Activated CD4-positive, alpha-beta T cell treated with anti-CD3 and anti-CD28 coated beads, Interleukin-2, amount 50 U/mL, for 4 hours (primary cell): Measurements from ENCODE around the gene TGFBR2.

ENCODE experiments used
- DNase-seq, 2 experiments: peaks; one replicate each; pipeline ENCODE4 v3.0.0-alpha.2; 2020

The TGFBR2 gene

DNA sequence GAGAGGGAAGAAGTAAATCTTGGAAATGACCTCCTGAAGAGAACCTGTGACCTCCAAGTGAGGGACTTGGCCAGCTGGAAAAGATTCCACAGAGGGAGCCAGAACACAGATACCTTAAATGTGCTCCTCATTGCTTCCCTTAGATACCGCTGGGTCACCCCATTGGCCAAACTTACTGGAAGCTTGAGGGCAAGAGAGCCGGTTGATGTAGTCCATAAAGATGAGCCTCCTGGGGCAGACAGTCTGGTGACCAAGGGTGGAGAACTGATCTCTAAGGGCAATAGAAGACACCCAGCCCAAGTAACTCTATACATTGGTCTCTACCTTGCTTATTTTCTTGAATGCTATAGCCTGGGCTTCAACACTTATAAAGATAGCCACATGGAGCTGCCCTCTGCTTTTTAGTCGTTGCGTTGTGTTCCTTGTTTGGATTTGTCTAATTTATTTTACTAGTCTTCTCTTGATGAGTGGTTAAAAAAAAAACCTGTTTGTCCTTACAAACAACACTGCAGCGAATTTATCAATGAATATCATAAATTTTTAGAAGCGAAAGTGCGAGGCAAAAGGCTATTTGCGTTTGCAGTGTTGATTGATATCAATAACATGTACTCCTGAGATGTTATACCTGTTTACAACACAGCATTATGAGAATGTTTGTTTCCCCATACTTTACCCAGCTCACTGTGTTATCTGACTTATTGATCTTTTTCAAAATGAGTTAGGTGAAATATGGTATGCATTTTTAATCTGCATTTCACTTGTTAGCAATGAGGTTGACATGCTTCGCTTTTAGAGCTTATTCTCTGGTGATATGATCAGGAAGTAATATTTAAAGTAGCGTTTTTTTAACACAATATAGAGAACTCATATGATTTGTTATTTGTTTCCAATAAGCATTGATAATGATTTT lies 31.2 kb downstream of the TGFBR2 start:
- no peak for DNase-seq

DNA sequence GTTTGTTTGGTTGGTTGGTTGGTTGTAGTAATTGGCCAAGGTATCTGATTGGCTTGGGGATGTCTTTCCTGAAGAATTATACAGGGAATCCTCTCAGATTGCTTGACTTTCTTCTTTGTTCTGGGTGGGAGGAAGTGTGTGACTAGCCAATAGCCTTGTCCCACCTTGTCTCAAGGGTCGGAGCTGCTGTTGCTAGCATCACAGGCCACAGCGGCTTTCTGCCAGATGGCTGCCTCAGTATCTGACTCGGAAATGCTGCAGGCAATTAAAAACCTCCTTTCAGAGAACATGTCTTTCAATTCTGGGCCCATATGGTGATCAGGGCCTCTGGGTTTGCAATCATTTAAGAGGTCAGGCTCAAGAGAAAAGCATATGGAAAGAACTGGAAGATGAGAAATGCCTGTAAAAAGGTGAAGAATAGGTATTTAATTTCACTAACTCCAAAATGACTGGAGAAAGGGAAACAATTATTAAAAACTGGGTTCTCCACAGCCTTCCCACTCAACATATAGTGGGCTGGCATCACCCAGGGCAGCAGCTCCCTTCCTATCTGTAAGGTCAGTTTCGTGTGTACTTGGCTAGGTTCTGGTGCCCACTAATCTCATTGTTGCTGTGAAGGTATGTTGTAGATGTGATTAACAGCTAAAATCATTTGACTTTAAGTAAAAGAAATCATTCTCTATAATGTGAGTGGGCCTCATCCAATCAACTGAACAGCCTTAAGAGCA lies 32.4 kb downstream of the TGFBR2 start:
- no peak for DNase-seq

GRCh38 chr3:30639937-30640336 lies 33.5 kb downstream of the TGFBR2 start:
- DNase-seq = no peak

DNA sequence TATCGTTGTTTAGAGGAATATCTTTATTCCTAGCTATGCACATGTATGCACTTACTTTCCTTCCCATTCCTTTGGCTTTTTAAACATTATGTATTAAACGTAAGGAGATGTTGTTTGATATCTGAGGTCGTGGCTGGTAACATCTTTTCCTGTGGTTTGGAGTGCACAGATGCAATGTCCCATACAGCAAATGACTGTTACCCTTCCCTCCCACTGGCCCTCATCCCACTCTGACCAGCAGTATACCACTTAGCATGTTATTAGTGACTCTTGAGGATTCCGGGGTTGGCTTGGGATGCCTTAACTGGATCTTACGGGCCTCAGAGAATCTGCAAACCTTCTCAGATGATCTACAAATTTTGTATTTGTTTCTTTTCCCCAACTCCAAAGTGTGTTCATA lies 34.5 kb downstream of the TGFBR2 start:
- DNase-seq = no peak

DNA sequence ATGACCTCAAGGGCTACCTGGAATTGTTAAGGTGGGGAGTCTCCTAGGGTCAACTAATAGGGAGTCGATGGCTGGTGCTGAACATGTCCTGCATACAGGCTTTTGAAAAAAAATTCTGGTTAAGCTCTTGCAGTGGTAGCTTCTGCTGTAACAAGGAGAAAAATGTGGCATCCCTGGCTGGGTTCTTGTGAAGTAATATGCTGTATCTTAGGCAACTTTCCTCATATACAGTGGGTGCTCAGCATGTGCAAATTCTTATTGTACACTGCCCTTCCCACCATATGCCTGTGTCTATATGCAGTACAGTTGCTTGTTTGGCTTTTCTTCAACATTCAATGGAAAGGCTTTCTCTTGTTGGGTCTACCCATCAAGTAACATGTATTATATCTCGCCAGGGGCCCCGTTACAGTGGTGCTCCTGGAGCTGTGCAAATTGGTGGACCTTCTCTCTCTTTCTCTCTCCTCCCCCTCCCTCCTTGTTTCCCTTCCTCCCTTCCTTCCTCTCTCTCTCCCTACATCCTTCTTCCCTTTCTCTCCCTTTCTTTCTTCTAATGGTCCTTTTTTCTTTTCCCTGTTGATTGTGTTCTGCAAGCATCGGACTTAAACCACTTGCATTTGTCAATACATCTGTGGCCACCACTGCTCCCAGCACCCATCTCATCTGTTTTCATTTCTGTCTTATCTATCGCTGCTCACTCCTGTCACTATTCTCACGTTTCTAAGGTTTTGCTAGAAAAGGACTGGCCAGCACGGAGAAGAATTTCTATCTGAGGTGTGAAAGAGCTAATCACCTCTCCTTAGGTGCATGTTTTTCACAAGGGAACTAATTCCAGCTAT lies 35.2 kb downstream of the TGFBR2 start:
- no peak for DNase-seq

DNA sequence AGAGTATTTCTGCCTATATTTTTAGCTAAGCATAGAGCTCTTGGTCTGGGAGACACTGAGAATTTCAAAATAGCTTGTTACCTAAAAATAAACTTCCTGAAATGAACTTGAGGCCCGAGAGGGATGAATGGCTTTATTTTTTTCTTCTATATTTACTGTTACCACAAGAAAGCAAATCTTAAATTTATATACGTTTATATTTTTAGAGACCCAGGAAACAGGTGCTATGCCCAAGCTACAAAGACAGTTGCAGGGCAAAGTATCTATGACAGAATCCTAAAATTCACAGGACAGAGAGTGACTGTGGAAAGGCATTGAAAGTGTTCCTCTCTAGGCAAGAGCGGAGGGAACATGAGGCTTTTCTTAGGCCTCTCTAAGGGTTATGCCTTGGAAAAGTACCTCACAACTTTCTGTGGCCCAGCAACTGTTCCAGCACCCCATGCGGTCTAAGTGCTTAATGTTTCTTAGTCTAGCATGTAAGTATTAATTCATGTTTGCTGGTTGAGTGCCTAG lies 36.5 kb downstream of the TGFBR2 start:
- DNase-seq = no peak

GRCh38 chr3:30643763-30644462 lies 37.5 kb downstream of the TGFBR2 start:
- DNase-seq = peak; percentile 39 to 42

DNA sequence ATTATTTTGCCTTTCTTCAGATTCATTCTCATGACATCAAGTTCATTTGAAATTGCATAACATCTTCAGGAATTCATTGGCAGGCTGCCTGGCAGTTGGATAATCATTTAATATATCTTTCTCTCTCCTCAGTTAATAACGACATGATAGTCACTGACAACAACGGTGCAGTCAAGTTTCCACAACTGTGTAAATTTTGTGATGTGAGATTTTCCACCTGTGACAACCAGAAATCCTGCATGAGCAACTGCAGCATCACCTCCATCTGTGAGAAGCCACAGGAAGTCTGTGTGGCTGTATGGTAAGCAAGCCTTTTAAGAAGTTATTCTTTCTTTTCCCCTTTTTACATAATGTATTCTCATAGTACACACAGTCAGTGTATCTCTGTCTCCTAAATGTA lies 38.2 kb downstream of the TGFBR2 start:
- peak; percentile 46 to 57 for DNase-seq

- no peak for DNase-seq
Observed at GRCh38 chr3:30645077-30645476, 38.7 kb downstream of the TGFBR2 start.

DNA sequence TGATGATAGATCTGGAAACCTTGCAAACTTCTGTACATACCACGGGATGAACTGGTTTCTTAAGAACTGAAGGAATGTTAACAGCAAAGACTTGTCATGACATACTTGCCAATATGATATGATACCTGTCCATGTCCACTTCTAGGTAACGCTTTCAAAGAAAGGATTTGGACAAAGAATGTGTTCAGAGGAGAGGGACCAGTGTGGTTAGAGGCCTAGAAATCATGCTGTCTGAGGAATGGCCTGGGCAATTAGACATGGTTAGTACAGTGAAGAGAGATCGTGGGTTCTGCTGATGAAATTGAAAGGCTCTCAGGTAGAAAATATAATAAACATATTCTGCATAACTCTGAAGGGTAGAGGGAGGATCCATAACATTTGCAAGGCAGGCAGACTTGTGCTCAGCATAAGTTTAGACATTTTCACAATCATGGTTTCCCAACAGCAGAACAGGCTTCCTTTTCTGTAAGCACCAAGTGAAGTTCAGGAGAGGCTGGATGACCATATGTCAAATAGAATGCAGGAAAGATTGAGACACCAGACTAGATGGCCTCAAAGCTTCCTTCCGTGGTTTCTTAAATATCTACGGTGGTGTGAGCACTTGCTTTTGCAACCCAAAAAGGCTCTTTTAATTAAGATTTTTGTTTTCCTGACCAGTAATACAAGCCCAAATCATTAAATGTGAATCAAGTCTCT lies 39.9 kb downstream of the TGFBR2 start:
- DNase-seq = no peak

- DNase-seq = no peak
Observed at GRCh38 chr3:30646961-30647752, 40.8 kb downstream of the TGFBR2 start.

- no peak for DNase-seq
Observed at GRCh38 chr3:30648670-30649357, 42.4 kb downstream of the TGFBR2 start.

DNA sequence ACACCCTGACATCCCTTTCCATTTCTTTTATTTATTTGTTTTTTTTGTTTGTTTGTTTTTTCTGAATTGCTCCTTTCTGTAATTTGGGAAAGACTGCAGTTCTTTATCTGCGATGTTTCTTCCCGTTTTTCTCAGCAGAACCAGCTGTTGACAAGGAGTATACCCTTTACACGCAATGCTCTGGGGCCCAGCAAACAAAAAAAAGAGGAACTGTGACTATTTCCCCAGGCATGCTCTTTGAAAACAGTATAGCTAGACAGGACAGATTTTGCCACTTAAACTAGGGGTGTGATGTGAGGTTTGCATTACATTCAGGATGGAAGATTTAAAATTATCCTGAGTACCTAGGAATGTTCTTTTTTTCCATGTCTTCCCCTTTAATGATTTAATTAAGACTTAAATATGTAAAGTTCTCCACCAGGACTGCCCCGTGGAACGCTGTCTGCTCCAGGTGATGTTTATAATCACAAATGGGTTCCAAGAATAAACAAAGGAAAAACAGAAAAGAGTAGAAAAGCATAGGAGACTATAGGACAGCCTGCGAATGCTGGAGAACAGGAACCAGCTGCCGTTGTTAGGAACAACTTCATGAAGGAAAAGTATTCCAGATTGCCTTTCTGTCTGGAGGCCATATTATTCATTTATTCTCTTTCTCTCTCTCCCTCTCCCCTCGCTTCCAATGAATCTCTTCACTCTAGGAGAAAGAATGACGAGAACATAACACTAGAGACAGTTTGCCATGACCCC lies 43.3 kb downstream of the TGFBR2 start:
- no peak for DNase-seq

GRCh38 chr3:30650348-30650995 lies 44.1 kb downstream of the TGFBR2 start:
- no peak for DNase-seq

DNA sequence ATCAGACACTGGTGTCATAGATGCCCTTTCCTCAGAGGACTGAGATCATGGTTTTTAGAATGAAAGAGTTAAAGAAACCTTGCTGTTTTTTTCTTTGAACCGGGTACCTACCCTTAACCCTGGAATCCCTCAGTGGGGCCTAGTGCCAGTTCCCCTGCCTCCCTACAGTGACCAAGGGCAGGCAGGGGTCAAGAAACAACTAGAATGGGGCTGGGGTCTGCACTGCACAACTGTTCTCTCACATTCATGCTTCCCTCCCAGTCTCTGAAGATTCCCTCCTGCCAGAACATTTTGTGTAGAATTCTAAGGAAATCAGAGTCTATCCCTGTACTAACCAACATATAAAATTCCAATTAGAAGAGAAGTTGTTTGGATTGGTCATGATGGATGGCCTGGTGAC lies 47.9 kb downstream of the TGFBR2 start:
- no peak for DNase-seq

DNA sequence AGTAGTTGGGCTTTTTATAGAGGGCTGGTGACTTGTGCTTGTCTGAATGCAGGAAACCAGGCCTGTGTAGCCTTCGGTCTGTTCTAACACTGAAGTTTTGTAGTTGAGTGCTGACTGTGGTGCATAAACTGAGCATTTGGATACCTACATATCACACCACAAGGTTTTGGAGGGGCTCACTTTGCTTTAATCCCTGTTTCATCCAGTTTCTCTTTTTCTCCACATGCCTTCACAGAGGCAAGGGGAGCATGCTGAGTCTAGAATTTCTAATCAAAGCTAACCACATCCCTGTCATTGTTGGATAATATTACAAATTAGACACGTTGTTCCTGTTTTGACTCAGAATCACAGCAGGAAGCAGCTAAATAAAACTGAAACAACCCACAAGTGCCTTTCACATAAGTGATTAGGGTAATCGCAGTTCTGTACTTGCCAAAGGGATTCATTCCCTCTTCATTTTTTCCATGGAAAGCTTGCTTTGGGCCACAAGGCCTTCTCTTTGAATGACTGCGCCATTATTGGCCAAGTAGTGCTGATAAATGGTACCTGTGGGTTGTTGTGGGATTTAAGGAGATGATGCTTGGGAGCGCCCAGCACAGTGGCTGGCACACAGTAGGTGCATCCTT lies 48.9 kb downstream of the TGFBR2 start:
- no peak for DNase-seq

GRCh38 chr3:30656624-30657141 lies 50.3 kb downstream of the TGFBR2 start:
- DNase-seq = no peak

DNA sequence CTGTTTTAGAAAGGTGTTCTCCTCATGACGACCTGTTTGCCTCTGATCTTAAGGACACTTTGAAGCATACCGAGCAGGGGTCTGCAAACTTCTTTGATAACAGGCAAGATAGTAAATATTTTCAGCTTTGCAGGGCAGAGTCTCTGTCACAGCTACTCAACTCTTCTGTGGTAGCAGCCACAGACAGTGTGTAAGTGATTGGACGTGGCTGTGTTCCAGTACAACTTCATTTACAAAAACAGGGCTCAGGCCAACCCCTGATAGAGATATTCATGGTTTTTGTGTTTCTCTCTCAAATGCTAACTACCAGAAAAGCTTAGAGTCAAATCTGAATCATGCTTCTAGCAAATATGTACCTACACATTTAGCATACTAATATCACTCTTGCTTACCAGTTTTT lies 51.5 kb downstream of the TGFBR2 start:
- no peak for DNase-seq
